OCI-LY1 (cell line): ENCODE data around the gene AP2S1.

ENCODE experiments used
- CTCF ChIP-seq: fragments of 200-600 bp; sonication (generic), shearing (Covaris generic); IDR thresholded peaks from 2 replicates; pipeline ENCODE4 v1.5.1; 2017; ENCODE audit warnings: mild to moderate bottlenecking, antibody characterized with exemption, low read length, moderate library complexity, mixed read lengths
- EZH2 ChIP-seq: fragments of 200-600 bp; sonication (generic), shearing (Covaris generic); IDR thresholded peaks from 2 replicates; pipeline ENCODE4 v1.8.0; 2017; ENCODE audit warnings: borderline replicate concordance, mixed run types, mild to moderate bottlenecking, antibody characterized with exemption, low read length, moderate library complexity, mixed read lengths

GRCh38 chr19:46863818-46864629 lies 13.4 kb upstream of the AP2S1 start:
- TF ChIP-seq CTCF = no peak
- no peak for TF ChIP-seq EZH2
